HCT116 (cell line): Measurements from ENCODE around the gene ARHGAP1. TPM values are rescaled to one million over a fixed set of nuclear protein-coding genes. Genes with fewer than 3 reads are reported as not detected.

ENCODE experiments used
- ATAC-seq: fragments of 200-7000 bp; cut with Tn5 transposase; 2 replicates; pipeline ENCODE4 v1.9.1; 2020; ENCODE audit warnings: mild to moderate bottlenecking, moderate library complexity
- BruUV-seq: library from RNA; stranded (reverse); fragments of 400-500 nt; replicated peaks from 2 replicates; lab custom pipeline; 2021; lab: Mats Ljungman, UMichigan
- CTCF ChIA-PET: fragments of 300-600 bp; sonication (Branson Sonifier 250); formaldehyde crosslinking; loops from one replicate; lab custom pipeline; 2021; ENCODE audit warnings: antibody characterized with exemption; lab: Charles Lee
- POLR2A ChIA-PET: fragments of 300-600, 350-600 bp; sonication (Branson Sonifier 250); formaldehyde crosslinking; loops from one replicate; lab custom pipeline; 2021; ENCODE audit warnings: antibody characterized with exemption; lab: Charles Lee
- RAD21 ChIA-PET, 2 experiments: fragments of 300-600 bp; sonication (Branson Sonifier 250); formaldehyde crosslinking; loops; one replicate each; lab custom pipeline; 2023; ENCODE audit warnings: low total read pairs in 2 of 2; ENCODE audit not compliant: uncharacterized antibody in 2 of 2, unreplicated experiment in 2 of 2, low non-redundant PET in 1 of 2; lab: Charles Lee
- DNase-seq: peaks from one replicate; pipeline ENCODE4 v3.0.0-alpha.2; 2010; ENCODE audit warnings: low read depth, low spot score
- H2AFZ ChIP-seq: fragments of 200-600 bp; shearing (Covaris generic), sonication (generic); 2 replicates; pipeline ENCODE4 v1.6.1; 2017; ENCODE audit warnings: low read depth, mixed run types, mixed read lengths, antibody characterized with exemption, low read length; ENCODE audit not compliant: poor library complexity, severe bottlenecking
- H3K27ac ChIP-seq: 2 replicates; pipeline ENCODE4 v1.5.1; 2012; ENCODE audit warnings: low read depth, low read length
- H3K27me3 ChIP-seq: fragments of 200-600 bp; sonication (generic); 2 replicates; pipeline ENCODE4 v1.6.1; 2016; ENCODE audit warnings: mixed run types, low read length, mixed read lengths; ENCODE audit not compliant: insufficient read depth
- H3K36me3 ChIP-seq, 2 experiments: fragments of 200-500 bp in 1 of 2; fragments of 200-600 bp in 1 of 2; sonication (Bioruptor generic) in 1 of 2; sonication (generic) in 1 of 2; 2 replicates each; pipeline versions ENCODE4 v1.5.1 to v1.6.1; 2014 to 2016; ENCODE audit warnings: low read length in 2 of 2, inconsistent platforms in 1 of 2, mixed read lengths in 1 of 2, mixed run types in 1 of 2; ENCODE audit not compliant: insufficient read depth in 2 of 2, control insufficient read depth in 1 of 2
- H3K4me1 ChIP-seq, 2 experiments: fragments of 200-600 bp in 1 of 2; sonication (generic) in 1 of 2; 2 replicates each; pipeline versions ENCODE4 v1.5.1 to v1.6.1; 2012 to 2017; ENCODE audit warnings: low read length in 2 of 2, inconsistent platforms in 1 of 2, mild to moderate bottlenecking in 1 of 2, mixed read lengths in 1 of 2, mixed run types in 1 of 2, moderate library complexity in 1 of 2; ENCODE audit not compliant: insufficient read depth in 2 of 2, control insufficient read depth in 1 of 2
- H3K4me2 ChIP-seq: fragments of 200-600 bp; sonication (generic); 2 replicates; pipeline ENCODE4 v1.6.1; 2017; ENCODE audit warnings: mixed run types, low read length, mixed read lengths
- H3K4me3 ChIP-seq, 2 experiments: fragments of 200-600 bp in 1 of 2; sonication (generic) in 1 of 2; replicated peaks in 1 of 2; 2 replicates each; pipeline ENCODE4 v1.5.1; 2011 to 2016; ENCODE audit warnings: low read length in 2 of 2, control low read depth in 1 of 2, low read depth in 1 of 2, mild to moderate bottlenecking in 1 of 2, mixed read lengths in 1 of 2, mixed run types in 1 of 2
- H3K79me2 ChIP-seq: fragments of 200-600 bp; sonication (generic); 2 replicates; pipeline ENCODE4 v1.6.1; 2017; ENCODE audit warnings: mild to moderate bottlenecking, mixed run types, low read length, moderate library complexity, mixed read lengths; ENCODE audit not compliant: insufficient read depth
- H3K9ac ChIP-seq: fragments of 200-600 bp; sonication (generic); 2 replicates; pipeline ENCODE4 v1.6.1; 2016; ENCODE audit warnings: low read length, mixed read lengths
- H3K9me2 ChIP-seq: fragments of 200-600 bp; sonication (generic), shearing (Covaris generic); 2 replicates; pipeline ENCODE4 v1.6.1; 2017; ENCODE audit warnings: mixed run types, mild to moderate bottlenecking, moderate library complexity; ENCODE audit not compliant: insufficient read depth
- H3K9me3 ChIP-seq, 2 experiments: fragments of 200-500 bp in 1 of 2; fragments of 200-600 bp in 1 of 2; sonication (Bioruptor generic) in 1 of 2; sonication (generic) in 1 of 2; 2 replicates each; pipeline ENCODE4 v1.6.1; 2014 to 2017; ENCODE audit warnings: low read length in 2 of 2, mixed read lengths in 2 of 2, inconsistent platforms in 1 of 2, low read depth in 1 of 2, mild to moderate bottlenecking in 1 of 2, mixed run types in 1 of 2, moderate library complexity in 1 of 2; ENCODE audit not compliant: control insufficient read depth in 1 of 2, insufficient read depth in 1 of 2
- H4K20me1 ChIP-seq: fragments of 200-600 bp; sonication (generic), shearing (Covaris generic); 2 replicates; pipeline ENCODE4 v1.6.1; 2017; ENCODE audit warnings: mixed run types, mild to moderate bottlenecking, moderate library complexity; ENCODE audit not compliant: insufficient read depth
- ATF3 ChIP-seq: IDR thresholded peaks from 2 replicates; pipeline ENCODE4 v1.6.1; 2012
- CBX3 ChIP-seq: IDR thresholded peaks from 2 replicates; pipeline ENCODE4 v1.6.1; 2012; ENCODE audit warnings: low read depth
- CEBPB ChIP-seq: IDR thresholded peaks from 2 replicates; pipeline ENCODE4 v1.6.1; 2012; ENCODE audit warnings: low read depth
- EGR1 ChIP-seq: IDR thresholded peaks from 2 replicates; pipeline ENCODE4 v1.6.1; 2012; ENCODE audit warnings: low read depth
- ELF1 ChIP-seq: IDR thresholded peaks from 2 replicates; pipeline ENCODE4 v1.6.1; 2012; ENCODE audit warnings: low read depth, borderline replicate concordance
- EZH2 ChIP-seq: fragments of 200-600 bp; sonication (generic); IDR thresholded peaks from 2 replicates; pipeline ENCODE4 v1.6.1; 2017; ENCODE audit warnings: antibody characterized with exemption, mixed run types
- FOSL1 ChIP-seq: IDR thresholded peaks from 2 replicates; pipeline ENCODE4 v1.6.1; 2012; ENCODE audit warnings: low read depth
- JUND ChIP-seq: IDR thresholded peaks from 2 replicates; pipeline ENCODE4 v1.6.1; 2012
- POLR2A ChIP-seq: IDR thresholded peaks from 2 replicates; pipeline ENCODE4 v1.7.0; 2011; ENCODE audit warnings: borderline replicate concordance; ENCODE audit not compliant: insufficient read depth, insufficient read length; ENCODE audit errors: extremely low read depth
- RAD21 ChIP-seq: IDR thresholded peaks from 2 replicates; pipeline ENCODE4 v1.6.1; 2012; ENCODE audit warnings: low read depth, mild to moderate bottlenecking
- REST ChIP-seq: IDR thresholded peaks from 2 replicates; pipeline ENCODE4 v1.6.1; 2012; ENCODE audit warnings: low read depth
- SIN3A ChIP-seq: IDR thresholded peaks from 2 replicates; pipeline ENCODE4 v1.6.1; 2012; ENCODE audit warnings: low read depth
- SP1 ChIP-seq: IDR thresholded peaks from 2 replicates; pipeline ENCODE4 v1.6.1; 2012; ENCODE audit warnings: low read depth
- SRF ChIP-seq: IDR thresholded peaks from 2 replicates; pipeline ENCODE4 v1.6.1; 2012; ENCODE audit warnings: low read depth
- TCF7L2 ChIP-seq: IDR thresholded peaks from 2 replicates; pipeline ENCODE4 v1.7.0; 2011; ENCODE audit warnings: borderline replicate concordance, inconsistent platforms; ENCODE audit not compliant: insufficient read depth, insufficient read length; ENCODE audit errors: extremely low read depth
- YY1 ChIP-seq: IDR thresholded peaks from 2 replicates; pipeline ENCODE4 v1.6.1; 2011; ENCODE audit warnings: low read length, low read depth, moderate library complexity, mild to moderate bottlenecking; ENCODE audit not compliant: insufficient replicate concordance; ENCODE audit errors: extremely low read depth
- ZBTB33 ChIP-seq: IDR thresholded peaks from 2 replicates; pipeline ENCODE4 v1.6.1; 2011; ENCODE audit warnings: mild to moderate bottlenecking, low read length, moderate library complexity; ENCODE audit not compliant: insufficient replicate concordance; ENCODE audit errors: extremely low read depth
- ZFX ChIP-seq: fragments of 450-650 bp; IDR thresholded peaks from 2 replicates; pipeline ENCODE4 v1.6.1; 2017
- ZNF274 ChIP-seq: fragments of 200-500 bp; sonication (Bioruptor generic); IDR thresholded peaks from 2 replicates; pipeline ENCODE4 v1.6.1; 2014; ENCODE audit warnings: mild to moderate bottlenecking, low read depth, low read length, inconsistent platforms
- intact Hi-C: fragments of 100-400 bp; cut with micrococcal nuclease; formaldehyde crosslinking; loops from 2 replicates; pipeline ENCODE4 v1.10.0; 2022
- total RNA-seq: library from RNA; stranded (reverse); gene quantifications from one replicate; pipeline ENCODE4 v1.2.1, GENCODE V29; 2021; ENCODE audit not compliant: unreplicated experiment
- TF ChIP-seq, protein P1 (sequence below), 3 experiments: fragments of 200-600 bp in 1 of 3; sonication (generic) in 1 of 3; IDR thresholded peaks in 2 of 3; conservative IDR thresholded peaks in 1 of 3; 2 replicates each; pipeline ENCODE4 v1.5.1; 2012 to 2017; ENCODE audit warnings: low read depth in 2 of 3, low read length in 2 of 3, antibody characterized with exemption in 1 of 3, borderline replicate concordance in 1 of 3, control low read depth in 1 of 3, mild to moderate bottlenecking in 1 of 3, mixed read lengths in 1 of 3, mixed run types in 1 of 3, moderate library complexity in 1 of 3; ENCODE audit not compliant: insufficient read depth in 1 of 3

ARHGAP1 gene
- total RNA-seq, 1 experiment from 2014 or later: 36.9 TPM

GRCh38 chr11:46712874-46713576, 12.6 kb upstream of the ARHGAP1 start:
- RAD21 ChIA-PET: no interaction called here

More at GRCh38 chr11:46712874-46713576, 12.6 kb upstream of the ARHGAP1 start:
- Histone ChIP-seq H4K20me1 (no peaks in the 10 kb centered on the region), H3K4me3 (no peak overlapping the region), H3K79me2 (no peaks in the 10 kb centered on the region), H3K4me1 (peaks cover 3 to 14% of the 10 kb centered on the region in 2 experiments; a peak in 3 of 4 replicates), H2AFZ (no peak overlapping the region), H3K27me3 (no peaks in the 10 kb centered on the region), H3K9ac (no peak overlapping the region), H3K36me3 (no peaks in the 10 kb centered on the region), H3K9me2 (no peaks in the 10 kb centered on the region), H3K4me2 (no peak overlapping the region), H3K27ac (no peak overlapping the region), H3K9me3 (no peaks in the 10 kb centered on the region)
- DNase-seq (no peak), ATAC-seq (no peak)
- ChIA-PET CTCF (no interaction called here), POLR2A (interaction anchor here (1.3 kb wide), 1 partner anchor 12 kb away, joined by 3 read pairs; the partner anchor contains the start of gene ZNF408)
- intact Hi-C loops: no loop called here
- no TSS peak for BruUV-seq
- TF ChIP-seq YY1 (no peak), FOSL1 (no peak), SRF (no peak), CEBPB (no peak), SIN3A (no peak), JUND (no peak), TCF7L2 (no peak), ZBTB33 (no peak), ZFX (no peak), CBX3 (no peak), EZH2 (no peak), REST (no peak), ELF1 (no peak), ZNF274 (no peak), ATF3 (no peak), POLR2A (no peak), SP1 (no peak), EGR1 (no peak), RAD21 (no peak)
- TF ChIP-seq, protein P1, sequence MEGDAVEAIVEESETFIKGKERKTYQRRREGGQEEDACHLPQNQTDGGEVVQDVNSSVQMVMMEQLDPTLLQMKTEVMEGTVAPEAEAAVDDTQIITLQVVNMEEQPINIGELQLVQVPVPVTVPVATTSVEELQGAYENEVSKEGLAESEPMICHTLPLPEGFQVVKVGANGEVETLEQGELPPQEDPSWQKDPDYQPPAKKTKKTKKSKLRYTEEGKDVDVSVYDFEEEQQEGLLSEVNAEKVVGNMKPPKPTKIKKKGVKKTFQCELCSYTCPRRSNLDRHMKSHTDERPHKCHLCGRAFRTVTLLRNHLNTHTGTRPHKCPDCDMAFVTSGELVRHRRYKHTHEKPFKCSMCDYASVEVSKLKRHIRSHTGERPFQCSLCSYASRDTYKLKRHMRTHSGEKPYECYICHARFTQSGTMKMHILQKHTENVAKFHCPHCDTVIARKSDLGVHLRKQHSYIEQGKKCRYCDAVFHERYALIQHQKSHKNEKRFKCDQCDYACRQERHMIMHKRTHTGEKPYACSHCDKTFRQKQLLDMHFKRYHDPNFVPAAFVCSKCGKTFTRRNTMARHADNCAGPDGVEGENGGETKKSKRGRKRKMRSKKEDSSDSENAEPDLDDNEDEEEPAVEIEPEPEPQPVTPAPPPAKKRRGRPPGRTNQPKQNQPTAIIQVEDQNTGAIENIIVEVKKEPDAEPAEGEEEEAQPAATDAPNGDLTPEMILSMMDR (IDR thresholded peaks at IDR 0.05 in 2 of 3, conservative IDR thresholded peaks at IDR 0.05 in 1 of 3; ENCODE audit: borderline replicate concordance in 1 of 3, insufficient read depth in 1 of 3, low read depth in 2 of 3, low read length in 2 of 3): no peak
